WTC11 (cell line): ENCODE measurements around the gene UCN3. TPM values are rescaled to one million over a fixed set of nuclear protein-coding genes. Genes with fewer than 3 reads are reported as not detected.

ENCODE experiments used
- ATAC-seq: fragments of 200-7000 bp; cut with Tn5 transposase; 2 replicates; pipeline ENCODE4 v1.10.0; 2021; ENCODE audit warnings: mild to moderate bottlenecking, moderate library complexity
- CTCF ChIA-PET: fragments of 300-600 bp; sonication (Branson Sonifier 250); formaldehyde crosslinking; loops from one replicate; lab custom pipeline; 2021; ENCODE audit warnings: antibody characterized with exemption; lab: Charles Lee
- POLR2A ChIA-PET: fragments of 350-600 bp; sonication (Branson Sonifier 250); formaldehyde crosslinking; loops from one replicate; lab custom pipeline; 2021; ENCODE audit warnings: antibody characterized with exemption; lab: Charles Lee
- DNase-seq: peaks from one replicate; pipeline ENCODE4 v3.0.0; 2021; ENCODE audit warnings: low spot score
- H3K27ac Mint-ChIP-seq: 2 replicates; pipeline ENCODE4 v1.8.0; 2021; ENCODE audit warnings: mixed read lengths
- H3K27me3 Mint-ChIP-seq: 2 replicates; pipeline ENCODE4 v1.8.0; 2021; ENCODE audit warnings: low read depth, mild to moderate bottlenecking, moderate library complexity, mixed read lengths
- H3K36me3 Mint-ChIP-seq: 2 replicates; pipeline ENCODE4 v1.8.0; 2021; ENCODE audit warnings: mixed read lengths
- H3K4me1 Mint-ChIP-seq: 2 replicates; pipeline ENCODE4 v1.8.0; 2022; ENCODE audit warnings: mixed read lengths
- H3K4me3 Mint-ChIP-seq: 2 replicates; pipeline ENCODE4 v1.8.0; 2021; ENCODE audit warnings: mild to moderate bottlenecking, moderate library complexity, mixed read lengths
- H3K9me3 Mint-ChIP-seq: 2 replicates; pipeline ENCODE4 v1.8.0; 2021; ENCODE audit warnings: mixed read lengths
- CBFB ChIP-seq: sonication (generic); formaldehyde crosslinking; IDR thresholded peaks from 2 replicates; pipeline ENCODE4 v1.8.1; 2022; ENCODE audit warnings: mild to moderate bottlenecking, low read depth, missing genetic modification reagents
- ESRRA ChIP-seq: sonication (generic); formaldehyde crosslinking; IDR thresholded peaks from 2 replicates; pipeline ENCODE4 v1.8.1; 2022; ENCODE audit warnings: mild to moderate bottlenecking, missing genetic modification reagents, borderline replicate concordance
- GABPB1 ChIP-seq: sonication (generic); formaldehyde crosslinking; IDR thresholded peaks from 2 replicates; pipeline ENCODE4 v1.8.1; 2023; ENCODE audit warnings: mild to moderate bottlenecking, missing genetic modification reagents
- GTF2I ChIP-seq: fragments of 250-450 bp; sonication (Bioruptor Pico); conservative IDR thresholded peaks from 2 replicates; pipeline ENCODE4 v1.4.0; 2021; ENCODE audit warnings: mild to moderate bottlenecking
- MXD4 ChIP-seq: fragments of 250-450 bp; sonication (Bioruptor Pico); IDR thresholded peaks from 2 replicates; pipeline ENCODE4 v1.8.0; 2021; ENCODE audit warnings: mild to moderate bottlenecking, moderate library complexity, borderline replicate concordance
- MYBL2 ChIP-seq: sonication (generic); formaldehyde crosslinking; IDR thresholded peaks from 2 replicates; pipeline ENCODE4 v1.8.1; 2023; ENCODE audit warnings: mild to moderate bottlenecking, moderate library complexity, missing genetic modification reagents
- NFYB ChIP-seq: sonication (generic); formaldehyde crosslinking; conservative IDR thresholded peaks from 2 replicates; pipeline ENCODE4 v1.8.0; 2022; ENCODE audit warnings: low read depth, missing genetic modification reagents
- NR1H2 ChIP-seq: sonication (generic); formaldehyde crosslinking; IDR thresholded peaks from 2 replicates; pipeline ENCODE4 v1.9.0; 2021; ENCODE audit warnings: mild to moderate bottlenecking, moderate library complexity, missing genetic modification reagents
- PRRX2 ChIP-seq: fragments of 250-450 bp; sonication (Bioruptor Pico); IDR thresholded peaks from 2 replicates; pipeline ENCODE4 v1.8.0; 2021; ENCODE audit warnings: mild to moderate bottlenecking
- RELA ChIP-seq: sonication (generic); formaldehyde crosslinking; IDR thresholded peaks from 2 replicates; pipeline ENCODE4 v1.8.1; 2022; ENCODE audit warnings: missing genetic modification reagents, mild to moderate bottlenecking, borderline replicate concordance
- SMAD4 ChIP-seq: sonication (generic); formaldehyde crosslinking; IDR thresholded peaks from 2 replicates; pipeline ENCODE4 v1.8.0; 2022; ENCODE audit warnings: mild to moderate bottlenecking, missing genetic modification reagents
- SP1 ChIP-seq: sonication (generic); formaldehyde crosslinking; conservative IDR thresholded peaks from 2 replicates; pipeline ENCODE4 v1.8.1; 2022; ENCODE audit warnings: missing genetic modification reagents
- TEAD4 ChIP-seq: sonication (generic); formaldehyde crosslinking; IDR thresholded peaks from 2 replicates; pipeline ENCODE4 v1.8.0; 2022; ENCODE audit warnings: mild to moderate bottlenecking, missing genetic modification reagents
- TP53 ChIP-seq: sonication (generic); formaldehyde crosslinking; IDR thresholded peaks from 2 replicates; pipeline ENCODE4 v1.8.1; 2023; ENCODE audit warnings: mild to moderate bottlenecking, missing genetic modification reagents
- ZBTB21 ChIP-seq: sonication (generic); formaldehyde crosslinking; IDR thresholded peaks from 2 replicates; pipeline ENCODE4 v1.8.1; 2023; ENCODE audit warnings: mild to moderate bottlenecking, missing genetic modification reagents, borderline replicate concordance
- ZNF317 ChIP-seq: sonication (generic); formaldehyde crosslinking; IDR thresholded peaks from 2 replicates; pipeline ENCODE4 v1.8.1; 2023; ENCODE audit warnings: low read depth, mild to moderate bottlenecking, moderate library complexity, missing genetic modification reagents, borderline replicate concordance
- total RNA-seq: library from RNA; stranded (reverse); gene quantifications from 3 replicates; pipeline ENCODE4 v1.2.3, GENCODE V29; 2021
- TF ChIP-seq, protein P1 (sequence below): sonication (generic); formaldehyde crosslinking; conservative IDR thresholded peaks from 2 replicates; pipeline ENCODE4 v1.8.1; 2023; ENCODE audit warnings: mild to moderate bottlenecking, low read depth, missing genetic modification reagents, moderate library complexity
- TF ChIP-seq, protein P2 (sequence below): fragments of 250-450 bp; sonication (Bioruptor Pico); IDR thresholded peaks from 2 replicates; pipeline ENCODE4 v1.9.0; 2021; ENCODE audit warnings: moderate library complexity, mild to moderate bottlenecking, inconsistent platforms, borderline replicate concordance
- TF ChIP-seq, protein P3 (sequence below): sonication (generic); formaldehyde crosslinking; IDR thresholded peaks from 2 replicates; pipeline ENCODE4 v1.8.0; 2022; ENCODE audit warnings: mild to moderate bottlenecking, missing genetic modification reagents
- TF ChIP-seq, protein P4 (sequence below): sonication (generic); formaldehyde crosslinking; IDR thresholded peaks from 2 replicates; pipeline ENCODE4 v1.8.1; 2022; ENCODE audit warnings: missing genetic modification reagents, borderline replicate concordance
- TF ChIP-seq, protein P5 (sequence below): sonication (generic); formaldehyde crosslinking; IDR thresholded peaks from 2 replicates; pipeline ENCODE4 v1.8.1; 2023; ENCODE audit warnings: mild to moderate bottlenecking, missing genetic modification reagents

Gene UCN3
- total RNA-seq, 1 experiment from 2014 or later, result not detected

DNA sequence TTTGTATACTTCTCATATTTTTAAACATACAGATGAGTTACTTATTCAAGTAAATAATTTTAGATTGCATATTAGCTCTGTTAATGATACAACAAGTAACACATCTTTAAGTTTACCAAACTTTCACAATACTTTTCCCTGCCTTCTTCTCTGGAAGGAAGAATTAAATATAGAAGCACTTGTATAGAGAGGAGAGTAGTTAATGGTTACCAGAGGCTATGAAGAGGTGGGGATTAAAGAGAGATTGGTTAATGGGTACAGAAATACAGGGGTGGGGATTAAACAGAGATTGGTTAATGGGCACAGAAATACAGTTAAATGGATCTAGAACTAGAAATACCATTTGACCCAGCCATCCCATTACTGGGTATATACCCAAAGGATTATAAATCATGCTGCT is 20.0 kb upstream of the UCN3 start:
- Mint-ChIP-seq H3K4me1 (peaks cover 4% of the 10 kb centered on the region), H3K27ac (no peak overlapping the region), H3K36me3 (no peaks in the 10 kb centered on the region), H3K9me3 (peaks cover 5% of the 10 kb centered on the region; the same call in 1 of the 2 replicates), H3K4me3 (no peak overlapping the region), H3K27me3 (no peaks in the 10 kb centered on the region)
- no peak for DNase-seq
- ChIA-PET CTCF (no interaction called here), POLR2A (no interaction called here)
- TF ChIP-seq SMAD4 (CRISPR knock-in tag), result no peak
- no peak for TF ChIP-seq MXD4 (CRISPR knock-in tag)
- TF ChIP-seq ZBTB21, result no peak
- no peak for ATAC-seq

DNA sequence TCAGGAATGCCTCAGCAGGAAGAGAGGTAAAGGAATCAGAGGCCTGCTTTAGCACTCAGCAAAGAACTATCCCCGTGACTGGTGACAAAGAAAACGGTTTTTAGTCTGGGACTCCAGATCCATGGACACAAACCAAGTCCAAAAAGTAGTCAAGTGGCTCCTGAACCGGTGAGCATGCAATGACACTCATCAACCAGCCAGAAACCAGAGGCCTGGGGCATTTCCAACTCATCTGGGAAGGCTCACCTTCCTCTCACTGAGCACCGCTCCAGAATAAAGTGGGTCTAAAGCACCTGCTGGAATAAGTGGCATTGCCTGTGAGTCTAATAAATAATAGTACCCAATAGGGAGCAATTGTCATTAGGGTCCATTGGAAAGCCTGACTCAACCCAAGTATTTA is 17.9 kb upstream of the UCN3 start:
- ATAC-seq, result no peak
- TF ChIP-seq NR1H2 (CRISPR knock-in tag), result no peak
- no peak for TF ChIP-seq NFYB (CRISPR knock-in tag)
- TF ChIP-seq GABPB1 (CRISPR knock-in tag), result no peak
- TF ChIP-seq, protein P1, sequence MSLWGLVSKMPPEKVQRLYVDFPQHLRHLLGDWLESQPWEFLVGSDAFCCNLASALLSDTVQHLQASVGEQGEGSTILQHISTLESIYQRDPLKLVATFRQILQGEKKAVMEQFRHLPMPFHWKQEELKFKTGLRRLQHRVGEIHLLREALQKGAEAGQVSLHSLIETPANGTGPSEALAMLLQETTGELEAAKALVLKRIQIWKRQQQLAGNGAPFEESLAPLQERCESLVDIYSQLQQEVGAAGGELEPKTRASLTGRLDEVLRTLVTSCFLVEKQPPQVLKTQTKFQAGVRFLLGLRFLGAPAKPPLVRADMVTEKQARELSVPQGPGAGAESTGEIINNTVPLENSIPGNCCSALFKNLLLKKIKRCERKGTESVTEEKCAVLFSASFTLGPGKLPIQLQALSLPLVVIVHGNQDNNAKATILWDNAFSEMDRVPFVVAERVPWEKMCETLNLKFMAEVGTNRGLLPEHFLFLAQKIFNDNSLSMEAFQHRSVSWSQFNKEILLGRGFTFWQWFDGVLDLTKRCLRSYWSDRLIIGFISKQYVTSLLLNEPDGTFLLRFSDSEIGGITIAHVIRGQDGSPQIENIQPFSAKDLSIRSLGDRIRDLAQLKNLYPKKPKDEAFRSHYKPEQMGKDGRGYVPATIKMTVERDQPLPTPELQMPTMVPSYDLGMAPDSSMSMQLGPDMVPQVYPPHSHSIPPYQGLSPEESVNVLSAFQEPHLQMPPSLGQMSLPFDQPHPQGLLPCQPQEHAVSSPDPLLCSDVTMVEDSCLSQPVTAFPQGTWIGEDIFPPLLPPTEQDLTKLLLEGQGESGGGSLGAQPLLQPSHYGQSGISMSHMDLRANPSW (CRISPR knock-in tag), result no peak
- no peak for TF ChIP-seq ESRRA (CRISPR knock-in tag)
- no peak for TF ChIP-seq PRRX2 (CRISPR knock-in tag)
- TF ChIP-seq, protein P2, sequence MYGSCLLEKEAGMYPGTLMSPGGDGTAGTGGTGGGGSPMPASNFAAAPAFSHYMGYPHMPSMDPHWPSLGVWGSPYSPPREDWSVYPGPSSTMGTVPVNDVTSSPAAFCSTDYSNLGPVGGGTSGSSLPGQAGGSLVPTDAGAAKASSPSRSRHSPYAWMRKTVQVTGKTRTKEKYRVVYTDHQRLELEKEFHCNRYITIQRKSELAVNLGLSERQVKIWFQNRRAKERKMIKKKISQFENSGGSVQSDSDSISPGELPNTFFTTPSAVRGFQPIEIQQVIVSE (CRISPR knock-in tag), result no peak
- TF ChIP-seq MYBL2, result no peak
- TF ChIP-seq RELA (CRISPR knock-in tag), result no peak
- TF ChIP-seq, protein P3, sequence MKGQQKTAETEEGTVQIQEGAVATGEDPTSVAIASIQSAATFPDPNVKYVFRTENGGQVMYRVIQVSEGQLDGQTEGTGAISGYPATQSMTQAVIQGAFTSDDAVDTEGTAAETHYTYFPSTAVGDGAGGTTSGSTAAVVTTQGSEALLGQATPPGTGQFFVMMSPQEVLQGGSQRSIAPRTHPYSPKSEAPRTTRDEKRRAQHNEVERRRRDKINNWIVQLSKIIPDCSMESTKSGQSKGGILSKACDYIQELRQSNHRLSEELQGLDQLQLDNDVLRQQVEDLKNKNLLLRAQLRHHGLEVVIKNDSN (CRISPR knock-in tag), result no peak
- TF ChIP-seq, all 79 proteins: peak for 0
- H3K27ac Mint-ChIP-seq, result no peak overlapping the region
- H3K9me3 Mint-ChIP-seq, result peaks cover 5% of the 10 kb centered on the region; the same call in 1 of the 2 replicates
- no peaks in the 10 kb centered on the region for H3K27me3 Mint-ChIP-seq
- no peak for DNase-seq
- ChIA-PET POLR2A (no interaction called here), CTCF (no interaction called here)
- peaks cover 4% of the 10 kb centered on the region for H3K4me1 Mint-ChIP-seq
- H3K36me3 Mint-ChIP-seq, result no peaks in the 10 kb centered on the region
- no peak overlapping the region for H3K4me3 Mint-ChIP-seq

DNA sequence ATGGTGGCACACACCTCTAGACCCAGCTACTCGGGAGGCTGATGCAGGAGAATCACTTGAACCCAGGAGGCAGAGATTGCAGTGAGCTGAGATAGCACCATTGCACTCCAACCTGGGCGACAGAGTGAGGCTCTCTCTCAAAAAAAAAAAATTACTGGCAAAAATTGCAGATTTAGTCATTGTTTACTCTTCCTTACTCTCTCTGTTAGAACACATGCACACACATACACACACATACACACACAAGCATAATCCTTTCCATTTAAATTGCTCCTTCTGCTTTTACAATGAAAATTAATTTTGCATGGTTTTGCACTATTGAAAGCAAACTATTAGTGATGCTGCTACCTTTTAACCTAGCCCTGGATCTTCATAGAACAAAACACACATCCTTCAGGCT is 15.4 kb upstream of the UCN3 start:
- Mint-ChIP-seq H3K4me3 (no peak overlapping the region), H3K27ac (no peak overlapping the region)
- DNase-seq, result no peak
- CTCF ChIA-PET, result no interaction called here
- TF ChIP-seq SP1 (no peak), GTF2I (no peak), NFYB (CRISPR knock-in tag) (no peak), TEAD4 (CRISPR knock-in tag) (no peak), ZNF317 (CRISPR knock-in tag) (no peak), TP53 (CRISPR knock-in tag) (no peak)
- TF ChIP-seq, all 79 proteins: peak for 0
- POLR2A ChIA-PET, result no interaction called here
- ATAC-seq, result no peak
- peaks cover 5% of the 10 kb centered on the region; the same call in 1 of the 2 replicates for H3K9me3 Mint-ChIP-seq
- no peaks in the 10 kb centered on the region for H3K27me3 Mint-ChIP-seq
- peaks cover 17% of the 10 kb centered on the region for H3K4me1 Mint-ChIP-seq
- no peaks in the 10 kb centered on the region for H3K36me3 Mint-ChIP-seq

DNA sequence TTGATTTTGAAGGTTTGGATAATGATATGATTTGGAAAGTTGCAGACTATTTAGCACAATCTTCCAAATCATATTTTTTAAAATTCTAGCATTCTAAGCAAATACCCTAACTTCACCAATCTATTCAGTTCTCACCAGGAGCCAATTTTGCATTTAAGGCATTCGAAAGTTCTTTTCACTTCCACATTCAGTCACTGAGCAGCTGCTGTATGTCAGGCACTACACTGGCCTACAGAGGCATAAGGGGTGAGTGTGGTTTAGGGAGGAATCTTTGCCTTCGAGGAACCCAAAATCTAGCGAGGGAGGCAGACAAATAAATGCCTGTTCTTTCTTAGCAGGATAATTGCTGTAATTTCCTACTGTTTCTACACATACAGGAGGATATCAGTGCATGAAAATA is 10.7 kb upstream of the UCN3 start:
- no peak for DNase-seq
- peak; percentile 32; the same call in 1 of the 2 replicates for ATAC-seq
- no peak overlapping the region for H3K4me3 Mint-ChIP-seq
- TF ChIP-seq, protein P4, sequence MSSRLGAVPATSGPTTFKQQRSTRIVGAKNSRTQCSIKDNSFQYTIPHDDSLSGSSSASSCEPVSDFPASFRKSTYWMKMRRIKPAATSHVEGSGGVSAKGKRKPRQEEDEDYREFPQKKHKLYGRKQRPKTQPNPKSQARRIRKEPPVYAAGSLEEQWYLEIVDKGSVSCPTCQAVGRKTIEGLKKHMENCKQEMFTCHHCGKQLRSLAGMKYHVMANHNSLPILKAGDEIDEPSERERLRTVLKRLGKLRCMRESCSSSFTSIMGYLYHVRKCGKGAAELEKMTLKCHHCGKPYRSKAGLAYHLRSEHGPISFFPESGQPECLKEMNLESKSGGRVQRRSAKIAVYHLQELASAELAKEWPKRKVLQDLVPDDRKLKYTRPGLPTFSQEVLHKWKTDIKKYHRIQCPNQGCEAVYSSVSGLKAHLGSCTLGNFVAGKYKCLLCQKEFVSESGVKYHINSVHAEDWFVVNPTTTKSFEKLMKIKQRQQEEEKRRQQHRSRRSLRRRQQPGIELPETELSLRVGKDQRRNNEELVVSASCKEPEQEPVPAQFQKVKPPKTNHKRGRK (CRISPR knock-in tag), result no peak
- TF ChIP-seq, protein P5, sequence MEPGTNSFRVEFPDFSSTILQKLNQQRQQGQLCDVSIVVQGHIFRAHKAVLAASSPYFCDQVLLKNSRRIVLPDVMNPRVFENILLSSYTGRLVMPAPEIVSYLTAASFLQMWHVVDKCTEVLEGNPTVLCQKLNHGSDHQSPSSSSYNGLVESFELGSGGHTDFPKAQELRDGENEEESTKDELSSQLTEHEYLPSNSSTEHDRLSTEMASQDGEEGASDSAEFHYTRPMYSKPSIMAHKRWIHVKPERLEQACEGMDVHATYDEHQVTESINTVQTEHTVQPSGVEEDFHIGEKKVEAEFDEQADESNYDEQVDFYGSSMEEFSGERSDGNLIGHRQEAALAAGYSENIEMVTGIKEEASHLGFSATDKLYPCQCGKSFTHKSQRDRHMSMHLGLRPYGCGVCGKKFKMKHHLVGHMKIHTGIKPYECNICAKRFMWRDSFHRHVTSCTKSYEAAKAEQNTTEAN (CRISPR knock-in tag), result no peak
- TF ChIP-seq CBFB (CRISPR knock-in tag), result no peak
- TF ChIP-seq SMAD4 (CRISPR knock-in tag), result no peak
- no peak overlapping the region for H3K27ac Mint-ChIP-seq
- POLR2A ChIA-PET, result no interaction called here
- CTCF ChIA-PET, result no interaction called here
- peaks cover 16% of the 10 kb centered on the region for H3K4me1 Mint-ChIP-seq
- no peaks in the 10 kb centered on the region for H3K9me3 Mint-ChIP-seq
- H3K27me3 Mint-ChIP-seq, result no peaks in the 10 kb centered on the region
- H3K36me3 Mint-ChIP-seq, result no peaks in the 10 kb centered on the region
